ENCODE data around the gene KATNAL2.
A peak's percentile ranks its signal among the peaks of the same experiment; 100 is the strongest.

KATNAL2 gene

DNA sequence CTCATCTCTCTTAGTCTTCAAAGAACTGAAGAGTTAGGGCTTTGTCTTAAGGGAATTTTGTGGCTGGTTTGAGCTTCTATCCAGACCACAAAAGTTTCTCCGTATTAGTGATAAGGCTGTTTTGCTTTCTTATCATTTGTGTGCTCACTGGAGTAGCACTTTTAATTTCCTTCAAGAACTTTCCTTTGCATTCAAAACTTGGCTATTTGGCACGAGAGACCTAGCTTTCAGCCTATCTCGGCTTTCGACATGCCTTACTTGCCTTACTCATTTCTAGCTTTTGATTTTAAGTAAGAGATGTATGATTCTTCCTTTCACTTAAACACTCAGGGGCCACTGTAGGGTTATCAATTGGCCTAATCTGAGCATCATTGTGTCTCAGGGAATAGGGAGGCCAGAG, 203.0 kb downstream of the KATNAL2 start:
- no peak for DNase-seq

DNA sequence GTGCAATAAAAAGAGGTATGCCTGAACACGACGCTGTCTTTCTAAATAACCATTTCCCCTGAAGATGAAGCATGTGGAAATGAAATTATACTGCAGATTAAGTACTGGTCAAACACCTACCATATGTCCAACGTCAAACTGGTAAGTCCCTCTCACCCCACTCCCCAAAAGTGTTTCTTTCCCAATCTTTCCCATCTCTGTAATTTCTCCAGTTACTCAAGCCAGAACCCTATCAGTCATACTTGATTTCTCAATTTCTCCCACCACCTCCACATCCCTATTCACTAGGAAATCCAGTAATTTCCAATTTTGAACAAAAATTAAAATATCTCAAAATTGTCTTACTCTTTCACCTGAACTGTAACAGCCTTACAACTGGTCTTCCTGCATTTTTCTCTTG, 203.7 kb downstream of the KATNAL2 start:
- no peak for DNase-seq

DNA sequence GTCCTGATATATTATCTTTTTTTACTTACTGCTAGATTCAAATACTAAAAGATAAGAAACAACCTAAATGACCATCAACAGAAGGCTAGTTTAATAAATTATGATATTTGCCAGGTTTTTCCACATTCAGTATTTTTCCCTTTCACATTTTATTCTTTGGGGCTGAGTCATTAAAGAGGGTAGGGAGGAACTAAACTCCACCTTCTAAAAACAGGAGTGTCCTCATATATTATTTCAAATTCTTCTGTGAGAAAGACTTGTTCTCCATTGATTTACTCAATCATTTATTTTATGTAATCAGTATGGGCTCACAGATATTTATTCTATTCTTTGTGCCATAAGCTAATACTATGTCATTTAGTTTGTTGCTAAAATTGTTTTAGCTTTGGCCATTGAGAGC, 223.9 kb downstream of the KATNAL2 start:
- no peak for DNase-seq

DNA sequence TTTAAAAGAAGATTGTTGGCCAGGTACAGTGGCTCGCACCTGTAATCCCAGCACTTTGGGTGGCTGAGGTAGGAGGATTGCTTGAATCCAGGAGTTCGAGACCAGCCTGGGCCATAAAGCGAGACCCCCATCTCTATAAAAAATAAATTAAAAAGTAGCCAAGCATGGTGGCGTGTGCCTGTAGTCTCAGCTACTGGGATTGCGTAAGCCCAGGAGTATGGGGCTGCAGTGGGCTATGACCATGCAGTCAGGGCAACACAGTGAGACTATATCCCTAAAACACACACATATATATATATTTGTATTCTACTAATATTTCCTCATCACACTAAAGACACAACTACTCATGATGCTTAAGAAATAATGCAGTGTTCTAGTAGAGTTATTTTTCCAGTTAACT, 225.8 kb downstream of the KATNAL2 start:
- no peak for DNase-seq

DNA sequence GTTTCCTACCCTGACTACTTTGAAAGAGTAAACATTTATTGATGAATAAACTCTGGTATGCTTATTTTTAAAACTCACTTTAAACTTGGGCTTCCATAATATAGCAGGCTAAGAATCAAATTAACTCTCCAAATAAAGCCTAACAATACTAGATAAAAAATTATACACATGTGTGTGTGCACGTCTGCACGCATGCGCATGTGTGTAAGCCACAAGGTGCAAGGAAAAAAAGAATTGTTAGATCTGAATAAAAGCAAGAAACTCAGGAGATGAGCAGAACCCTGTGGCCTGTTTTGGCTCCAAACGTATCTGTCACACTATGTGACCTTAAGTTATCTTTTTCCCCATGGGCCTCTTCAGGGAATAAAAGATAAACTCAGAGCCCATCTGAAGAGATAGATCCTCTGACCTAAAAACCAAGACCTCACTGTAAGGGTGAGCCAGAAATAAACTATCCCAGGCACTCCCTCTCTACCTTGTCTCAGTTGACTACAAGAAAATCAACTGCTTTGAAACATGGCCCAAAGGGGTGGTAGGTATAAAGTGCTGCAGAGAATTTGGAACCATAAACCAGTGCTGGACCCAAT, 226.6 kb downstream of the KATNAL2 start:
- DNase-seq, result no peak

DNA sequence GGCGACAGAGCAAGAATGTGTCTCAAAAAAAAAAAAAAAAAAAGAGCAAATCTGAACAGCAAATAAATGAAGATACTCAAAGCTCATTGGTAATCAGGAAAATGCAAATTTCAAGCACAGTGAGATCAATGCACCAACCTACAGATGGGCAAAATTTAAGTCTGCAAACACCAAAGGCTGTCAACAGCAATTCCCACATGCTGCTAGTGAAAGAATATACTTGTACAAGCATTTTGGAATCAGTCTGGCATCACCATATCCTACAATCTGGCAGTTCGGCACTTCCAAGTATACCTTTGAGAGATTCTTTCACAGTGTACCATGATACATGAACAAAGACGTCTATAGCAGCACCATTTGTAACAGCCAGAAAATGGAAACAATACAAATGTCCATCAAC, 228.8 kb downstream of the KATNAL2 start:
- DNase-seq, result no peak

DNA sequence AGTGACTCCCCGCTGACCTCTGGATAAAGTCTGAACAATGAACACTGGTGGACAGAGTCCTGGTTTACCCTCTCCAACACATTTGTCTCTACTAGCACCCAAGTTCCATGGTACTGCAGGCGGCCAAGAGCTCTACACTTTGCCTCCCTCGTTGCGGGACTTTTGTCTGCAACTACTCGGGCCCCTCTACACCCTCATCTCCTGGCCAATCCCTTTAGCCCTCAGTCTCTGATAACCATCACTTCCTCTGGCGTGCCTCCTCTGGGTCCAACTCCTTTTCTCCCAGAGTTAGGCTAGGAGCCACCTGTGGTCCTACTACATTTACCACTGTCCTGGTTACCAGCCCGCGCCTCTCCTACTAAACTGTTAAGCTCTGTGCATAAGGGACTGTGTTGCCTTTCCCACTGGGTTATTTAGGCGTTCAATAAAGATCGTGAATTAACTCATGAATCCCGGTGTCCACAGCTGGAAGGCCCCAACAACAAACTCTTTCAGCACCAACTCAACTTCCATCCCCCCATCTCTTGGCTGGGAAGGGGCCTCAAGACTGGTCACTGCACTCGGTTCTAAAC, 232.1 kb downstream of the KATNAL2 start:
- DNase-seq, result no peak

DNA sequence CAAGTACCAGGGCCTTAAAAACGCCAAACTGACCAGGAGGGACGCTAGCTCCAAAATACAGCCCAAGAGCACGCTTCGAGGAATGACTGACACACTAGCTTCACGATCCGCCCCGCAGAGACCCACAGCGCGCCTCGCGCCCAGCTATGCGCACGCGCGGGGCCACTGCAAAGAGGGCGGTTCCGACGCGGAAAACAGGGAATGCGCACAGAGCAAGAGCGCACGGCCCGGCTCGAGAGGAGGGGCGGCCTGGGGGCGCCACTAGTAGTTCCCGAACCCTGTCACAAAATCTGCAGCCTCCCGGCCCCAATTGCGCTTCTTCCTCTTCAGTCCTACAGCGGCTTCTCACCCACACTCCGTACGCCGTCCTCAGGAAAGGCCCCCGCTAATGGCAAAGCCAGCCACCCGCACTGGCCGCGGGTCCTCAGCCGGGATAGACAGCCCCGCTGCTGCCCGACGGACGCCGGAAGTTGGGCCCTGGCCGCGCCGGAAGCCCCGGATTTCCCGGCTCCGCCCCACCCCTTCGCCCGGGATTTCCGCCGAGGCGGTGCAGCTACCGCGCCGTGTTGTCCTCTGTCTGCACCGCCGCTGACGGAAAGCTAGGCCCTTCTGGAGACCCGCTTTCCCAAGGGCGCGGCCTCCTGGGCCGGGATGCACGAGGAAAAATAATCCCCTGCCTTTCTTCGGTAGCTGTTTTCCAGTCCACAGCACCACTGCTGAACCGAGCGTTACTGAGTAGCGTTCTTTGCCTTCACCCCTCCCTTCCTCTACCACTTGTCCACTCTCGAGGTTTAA, 232.8 kb downstream of the KATNAL2 start, which contains the start of gene HDHD2:
Gene HDHD2 (minus strand): TSS at position 472 of the 795 bp plus-strand sequence. CDS start 14,061 bp downstream, outside the sequence.
- peak; percentile 71 to 72 for DNase-seq

DNA sequence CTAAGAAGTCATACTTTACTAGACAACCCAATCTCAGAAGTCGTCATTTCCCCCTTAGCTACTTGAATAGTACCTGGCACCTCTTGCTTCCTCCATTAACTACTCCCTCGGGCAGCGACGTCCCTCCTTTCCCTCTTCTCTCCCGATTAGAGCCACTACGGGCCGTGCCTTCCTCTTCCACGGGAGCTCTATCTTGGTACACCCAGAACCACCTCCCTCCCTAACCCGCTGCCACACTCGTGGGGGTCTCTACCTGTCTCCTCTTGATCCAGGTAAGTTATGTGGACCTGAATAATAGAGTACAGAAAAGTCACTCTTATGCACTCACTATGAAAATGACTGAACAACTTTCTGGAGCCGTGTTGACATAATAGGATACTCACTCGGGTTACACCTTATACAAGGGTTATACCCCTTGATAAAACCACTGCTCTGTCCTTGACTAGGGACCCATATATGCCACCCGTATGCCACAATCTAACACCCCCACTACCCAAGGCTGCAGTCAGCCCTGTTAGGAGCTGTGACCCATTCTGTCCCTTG, 233.5 kb downstream of the KATNAL2 start:
- no peak for DNase-seq

DNA sequence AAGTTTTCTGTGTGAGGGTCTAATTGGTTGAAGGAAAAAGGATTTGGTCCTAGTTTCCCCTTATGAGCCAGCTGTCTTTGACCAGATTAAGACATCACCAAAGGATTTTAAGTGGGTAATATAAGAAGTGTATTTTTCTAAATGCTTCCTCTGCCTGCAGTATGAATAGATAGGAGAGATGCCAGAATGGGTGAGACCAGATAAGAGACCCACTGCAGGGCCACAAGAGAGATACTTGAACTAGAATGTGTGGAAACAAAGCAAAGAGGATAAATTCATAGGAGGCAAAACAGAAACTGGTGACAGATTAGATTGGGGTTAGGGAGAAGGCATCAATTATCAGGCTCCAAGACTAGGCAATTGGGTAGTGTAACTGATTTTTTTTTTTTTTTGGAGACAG, 234.0 kb downstream of the KATNAL2 start:
- DNase-seq, result no peak
